GM21619 (cell line): ENCODE data around the gene RNF125.
A peak's percentile ranks its signal among the peaks of the same experiment; 100 is the strongest.
"Not testable (repeated sequence)": the region's sequence is repeated elsewhere in the genome, so short reads cannot be mapped to it uniquely, and the experiment has no call there.

ENCODE experiments used
- ATAC-seq: cut with Tn5 transposase; IDR thresholded peaks from one replicate; pipeline ENCODE4 v1.9.1; 2021; ENCODE audit not compliant: unreplicated experiment

Gene RNF125

DNA sequence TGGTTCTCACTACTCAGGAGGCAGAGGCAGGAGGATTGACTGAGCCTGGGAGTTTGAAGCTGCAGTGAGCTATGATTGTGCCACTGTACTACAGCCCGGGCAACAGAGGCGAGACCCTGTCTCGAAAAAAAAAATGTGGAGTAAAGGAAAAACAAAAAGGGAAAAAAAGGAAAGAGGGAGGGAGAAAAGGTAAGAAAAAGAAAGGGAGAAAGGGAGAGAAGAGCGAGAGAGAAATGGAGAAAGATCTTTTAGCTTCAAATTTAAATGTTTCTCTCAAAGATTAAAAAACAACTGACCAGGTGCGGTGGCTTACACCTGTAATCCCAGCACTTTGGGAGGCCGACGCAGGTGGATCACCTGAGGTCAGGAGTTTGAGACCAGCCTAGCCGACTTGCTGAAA, 65.2 kb downstream of the RNF125 start:
- ATAC-seq, result no peak

- no peak for ATAC-seq
Measured at GRCh38 chr18:32086881-32087280, 68.3 kb downstream of the RNF125 start.

GRCh38 chr18:32090831-32091230, 72.2 kb downstream of the RNF125 start:
- not testable (repeated sequence) for ATAC-seq

DNA sequence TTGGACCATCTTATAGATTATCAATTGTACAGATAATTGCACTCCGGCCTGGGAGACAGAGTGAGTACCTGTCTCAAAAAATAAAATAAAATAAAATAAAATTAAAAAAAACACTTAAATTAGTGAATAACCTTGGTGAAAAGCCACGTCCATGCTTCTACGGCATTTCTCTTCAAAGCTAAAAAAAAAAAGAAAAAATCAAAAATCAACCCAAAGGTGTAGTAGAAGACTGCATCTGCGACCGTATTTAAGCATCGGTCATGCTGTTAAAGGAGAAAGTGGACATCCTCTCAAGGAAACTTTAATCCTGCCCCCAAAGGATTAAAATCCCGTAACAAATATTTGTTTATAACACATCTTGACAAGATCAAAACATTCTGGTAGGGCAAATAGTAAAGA, 72.7 kb downstream of the RNF125 start:
- no peak for ATAC-seq

DNA sequence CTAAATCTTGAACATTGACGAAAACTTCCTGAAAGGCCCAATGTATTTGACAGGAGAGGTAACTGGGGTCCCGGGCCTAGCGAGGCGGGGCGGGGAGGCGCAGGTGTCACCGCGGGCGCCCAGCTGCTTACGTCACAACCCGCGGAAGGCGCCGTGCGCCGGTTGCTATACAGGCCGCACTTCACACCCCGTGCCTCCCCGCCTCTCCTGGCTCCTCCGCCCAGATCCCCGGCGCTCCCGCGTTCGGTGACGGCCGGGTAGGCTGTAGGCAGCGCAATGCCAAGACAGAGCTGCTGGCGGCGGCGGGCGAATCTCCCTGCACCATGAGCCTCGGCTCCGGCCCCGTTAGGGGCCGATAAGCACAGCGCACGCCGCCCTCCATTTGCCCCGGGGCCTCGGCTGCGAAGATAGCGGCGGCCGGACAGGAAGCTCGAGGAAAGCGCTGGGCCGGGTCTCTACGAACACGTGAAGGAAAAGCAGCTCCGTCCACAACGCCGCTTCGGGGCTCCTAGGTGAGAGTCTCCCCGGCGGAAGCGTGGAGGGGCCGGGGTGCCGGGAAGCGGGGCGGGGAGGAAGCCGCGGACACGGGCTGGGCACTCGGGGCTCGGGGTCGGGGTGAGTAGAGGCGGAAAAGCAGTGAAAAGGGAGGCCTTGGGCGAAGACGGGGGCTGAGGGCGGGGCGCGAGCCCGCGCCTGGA, 73.2 kb downstream of the RNF125 start, which contains the start of gene RNF138:
RNF138 (plus strand) TSS at position 151 of the 698 bp plus-strand sequence. CDS start 903 bp downstream, outside the sequence.
- peak; percentile 49 for ATAC-seq

DNA sequence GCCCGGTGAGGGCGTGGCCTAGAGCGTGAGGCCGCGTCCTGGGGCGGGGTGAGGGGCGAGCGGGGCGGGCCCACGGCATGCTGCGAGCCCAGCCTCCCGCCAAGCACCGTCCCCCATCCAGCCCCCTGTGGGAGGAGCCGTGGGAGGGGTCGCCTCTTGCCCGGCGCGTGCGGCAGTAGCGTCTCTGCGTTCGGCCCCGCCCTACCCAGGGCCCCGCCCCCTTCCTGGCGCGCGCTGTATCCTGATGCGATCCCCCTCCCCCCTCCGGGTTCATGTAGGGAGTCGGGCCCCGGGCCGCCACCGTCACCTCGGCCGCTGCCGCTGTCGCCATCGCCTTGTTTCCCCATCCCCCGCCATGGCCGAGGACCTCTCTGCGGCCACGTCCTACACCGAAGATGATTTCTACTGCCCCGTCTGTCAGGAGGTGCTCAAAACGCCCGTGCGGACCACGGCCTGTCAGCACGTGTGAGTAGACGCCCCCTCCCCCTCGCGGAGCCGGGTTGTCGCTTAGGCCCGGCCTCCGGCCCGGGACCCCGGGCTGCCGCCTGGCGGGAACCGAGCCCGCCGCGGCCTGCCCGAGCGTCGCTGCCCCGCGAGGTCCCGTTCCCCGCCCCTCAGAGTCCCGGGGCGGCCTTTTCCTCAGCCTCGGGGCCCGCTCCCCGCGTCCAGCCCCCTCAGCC, 73.9 kb downstream of the RNF125 start:
- ATAC-seq, result peak; percentile 69

DNA sequence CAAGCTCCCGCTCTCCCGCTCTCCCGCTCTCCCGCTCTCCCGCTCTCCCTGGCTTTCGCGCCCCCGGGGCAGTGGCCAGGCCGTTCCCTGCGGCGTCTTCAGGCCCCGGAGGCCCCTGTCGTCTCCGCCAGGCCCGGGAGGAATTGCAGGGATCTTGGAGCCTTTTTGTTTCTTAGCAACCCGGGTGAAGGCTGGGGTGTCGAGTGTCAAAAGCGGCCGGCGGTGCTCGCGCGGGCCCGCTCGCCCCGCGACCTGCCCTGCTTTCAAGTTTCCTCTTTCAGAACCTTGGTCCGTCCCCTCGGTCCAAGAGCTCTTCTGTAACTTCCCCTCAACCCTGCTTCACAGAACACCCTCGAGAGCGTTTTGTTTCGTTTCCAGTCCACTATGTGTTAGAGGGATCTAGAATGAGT, 74.5 kb downstream of the RNF125 start:
- peak; percentile 29 for ATAC-seq

DNA sequence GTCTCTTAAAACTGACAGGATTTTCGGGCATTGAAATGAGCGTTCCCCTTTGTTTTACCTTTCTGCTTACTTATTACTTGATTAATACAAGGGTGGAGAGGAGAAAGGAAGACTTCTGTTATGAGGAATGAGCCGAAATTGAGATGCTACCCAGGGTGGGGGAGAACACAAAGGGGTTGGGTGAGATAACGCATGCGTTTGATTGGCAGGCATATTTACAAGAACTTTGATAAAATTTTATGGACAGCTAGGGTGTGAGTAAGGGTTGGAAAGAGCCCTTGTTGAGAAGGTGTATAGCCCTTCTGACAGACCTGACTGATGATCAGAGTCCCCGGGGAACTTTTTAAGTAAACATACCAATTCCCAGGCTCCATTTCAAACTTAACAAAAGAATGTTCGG, 74.9 kb downstream of the RNF125 start:
- no peak for ATAC-seq

GRCh38 chr18:32095192-32095899, 76.7 kb downstream of the RNF125 start:
- no peak for ATAC-seq

GRCh38 chr18:32095900-32096229, 77.2 kb downstream of the RNF125 start:
- no peak for ATAC-seq

DNA sequence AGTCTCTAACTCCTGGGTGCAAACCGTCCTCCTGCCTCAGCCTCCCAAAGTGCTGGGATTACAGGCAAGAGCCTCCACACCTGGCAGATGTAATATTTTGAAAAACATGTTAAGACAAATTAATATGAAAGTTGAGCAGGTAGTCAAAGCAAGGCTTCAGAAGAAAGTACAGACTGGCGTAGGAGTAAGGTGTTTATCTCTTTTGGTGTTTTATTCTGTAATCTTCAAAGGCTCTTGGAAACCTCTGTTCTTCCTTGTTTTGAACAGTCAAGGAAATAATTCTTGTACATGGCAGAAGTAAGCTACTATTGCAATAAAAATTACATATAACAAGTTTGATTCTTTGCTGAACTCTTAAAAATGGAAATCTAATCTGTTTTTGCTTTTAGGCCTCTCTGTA, 78.3 kb downstream of the RNF125 start:
- ATAC-seq, result no peak

DNA sequence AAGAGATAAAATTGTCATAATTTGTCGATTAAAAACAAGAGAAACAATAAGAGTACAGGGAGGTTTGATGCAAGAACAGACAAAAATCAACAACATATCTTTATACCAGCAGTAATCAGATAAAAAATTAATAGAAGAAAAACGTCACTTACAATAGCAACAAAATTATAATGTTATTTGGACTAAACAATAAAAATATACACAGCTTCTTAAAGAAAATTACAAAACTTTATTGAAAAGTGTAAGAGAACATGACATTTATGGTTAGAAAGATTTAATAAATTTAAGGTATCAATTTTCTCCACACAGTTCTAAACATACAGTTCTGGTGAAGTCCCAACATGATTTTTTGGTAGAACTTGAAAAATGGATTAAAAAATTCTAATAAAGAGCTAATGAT, 85.9 kb downstream of the RNF125 start:
- ATAC-seq, result no peak

DNA sequence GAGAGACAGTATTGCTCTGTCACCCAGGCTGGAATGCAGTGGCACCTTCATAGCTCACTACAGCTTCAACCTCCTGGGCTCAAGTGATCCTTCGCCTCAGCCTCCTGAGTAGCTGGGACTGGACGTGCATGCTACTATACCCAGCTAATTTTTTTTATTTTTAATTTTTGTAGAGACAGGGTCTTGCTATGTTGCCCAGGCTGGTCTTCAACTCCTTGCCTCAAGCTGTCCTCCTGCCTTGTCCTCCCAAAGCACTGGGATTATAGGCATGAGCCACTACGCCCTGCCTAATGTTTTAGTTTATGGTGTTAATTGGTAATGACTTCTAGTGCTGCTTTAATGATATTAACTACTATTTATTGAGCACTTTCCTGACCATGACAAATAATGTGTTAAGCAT, 91.4 kb downstream of the RNF125 start:
- no peak for ATAC-seq

GRCh38 chr18:32111706-32112105, 93.1 kb downstream of the RNF125 start:
- ATAC-seq, result no peak

DNA sequence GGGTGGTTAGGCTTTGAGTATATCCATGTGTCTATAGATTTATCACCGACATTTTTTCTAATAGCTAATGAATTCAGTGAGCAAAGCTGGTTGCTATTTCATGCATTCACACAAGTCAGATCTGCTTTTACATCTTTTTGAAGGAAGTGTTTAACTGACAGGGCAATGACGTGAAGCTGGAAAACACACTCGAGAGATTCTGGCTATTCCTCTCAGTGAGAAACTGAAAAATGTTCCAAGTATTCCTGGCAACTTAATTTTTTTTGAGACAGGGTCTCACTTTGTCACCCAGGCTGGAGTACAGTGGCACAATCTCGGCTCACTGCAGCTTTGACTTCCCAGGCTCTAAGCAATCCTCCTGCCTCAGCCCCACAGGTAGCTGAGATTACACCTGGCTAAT, 94.2 kb downstream of the RNF125 start:
- no peak for ATAC-seq

DNA sequence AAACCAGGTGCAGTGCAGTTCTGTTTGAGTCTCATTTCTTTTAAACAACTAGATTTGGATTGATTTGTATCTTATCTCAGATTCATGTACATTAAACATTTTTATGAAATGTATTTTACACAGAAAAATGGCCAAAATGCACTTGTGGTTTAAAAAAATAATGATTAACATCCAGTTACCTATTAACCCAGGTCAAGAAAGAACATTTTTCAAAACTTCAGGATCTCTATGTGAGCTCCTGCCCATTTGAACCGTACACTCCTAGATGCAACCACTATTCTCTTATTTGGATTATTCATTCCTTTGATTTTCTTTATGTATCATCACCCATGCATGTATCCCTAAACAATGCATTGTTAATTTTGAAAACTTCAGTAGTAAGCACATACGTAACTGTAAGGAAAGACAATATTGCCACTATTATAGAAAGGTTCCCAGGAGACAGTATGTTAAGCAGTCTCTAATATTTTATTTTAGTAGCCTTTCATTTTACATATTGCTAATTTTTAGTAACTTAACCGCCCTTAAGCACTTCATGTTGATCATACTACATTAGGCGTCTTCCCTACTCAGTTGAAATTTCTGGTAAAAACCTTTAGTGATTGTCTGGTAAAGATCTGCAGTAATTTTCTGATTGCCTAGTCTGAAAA, 95.8 kb downstream of the RNF125 start:
- ATAC-seq, result no peak

DNA sequence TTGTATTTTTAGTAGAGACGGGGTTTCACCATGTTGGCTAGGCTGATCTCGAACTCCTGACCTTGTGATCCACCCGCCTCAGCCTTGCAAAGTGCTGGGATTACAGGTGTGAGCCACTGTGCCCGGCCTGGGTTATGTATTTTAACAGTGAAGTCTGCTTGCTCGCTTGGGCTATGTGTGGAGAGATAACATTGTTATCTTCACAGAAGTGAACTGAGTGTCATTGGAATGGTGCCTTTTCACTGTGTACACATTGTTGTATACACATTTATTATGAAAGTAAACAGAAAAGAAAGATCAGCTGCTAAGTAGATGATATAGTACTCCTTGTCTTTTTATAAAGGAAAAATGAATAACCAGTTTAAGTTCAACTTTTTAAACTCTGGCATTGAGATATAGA, 103.4 kb downstream of the RNF125 start:
- ATAC-seq, result no peak
